NCI-H69 (cell line): ENCODE data around the gene TPPP.

ENCODE experiments used
- DNase-seq: peaks from one replicate; lab custom pipeline; 2025; lab: John Stamatoyannopoulos, UW

The TPPP gene

DNA sequence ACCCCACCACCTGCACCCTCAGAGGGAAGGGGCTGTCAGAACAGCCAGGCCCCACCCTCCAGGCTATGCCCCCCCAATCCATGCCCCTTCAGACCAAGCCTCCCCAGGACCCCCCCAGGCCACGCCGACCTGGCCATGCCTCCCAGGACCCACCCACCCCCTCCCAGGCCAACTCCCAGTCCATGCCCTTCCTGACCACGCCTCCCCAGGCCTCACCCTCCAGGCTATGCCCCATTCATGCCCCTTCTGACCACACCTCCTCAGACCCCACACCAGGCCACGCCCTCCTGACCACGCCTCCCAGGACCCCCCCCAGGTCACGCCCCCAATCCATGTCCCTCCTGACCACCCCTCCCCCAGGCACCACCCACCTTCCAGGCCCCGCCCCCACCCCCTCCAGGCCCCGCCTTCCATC, 27.6 kb downstream of the TPPP start:
- DNase-seq, result no peak

DNA sequence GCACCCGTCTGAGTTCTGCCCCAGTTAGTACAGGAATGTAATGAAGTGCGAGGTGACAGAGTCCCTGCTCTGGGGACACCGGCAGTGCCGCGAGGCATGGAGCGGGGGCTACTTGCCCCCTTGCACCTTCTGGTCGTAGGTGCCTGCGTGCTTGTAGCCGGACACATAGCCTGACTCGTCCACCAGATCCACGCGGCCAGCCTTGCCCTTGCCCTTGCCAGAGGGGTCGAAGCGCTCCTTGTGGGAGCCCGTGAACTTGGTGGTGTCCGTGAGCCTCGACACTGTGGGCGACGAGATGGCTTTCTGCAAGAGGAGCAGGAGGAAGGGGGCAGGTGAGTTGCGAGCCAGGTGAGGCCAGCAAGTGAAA, 28.2 kb downstream of the TPPP start:
- DNase-seq, result no peak

GRCh38 chr5:664343-664993, 28.7 kb downstream of the TPPP start:
- no peak for DNase-seq

DNA sequence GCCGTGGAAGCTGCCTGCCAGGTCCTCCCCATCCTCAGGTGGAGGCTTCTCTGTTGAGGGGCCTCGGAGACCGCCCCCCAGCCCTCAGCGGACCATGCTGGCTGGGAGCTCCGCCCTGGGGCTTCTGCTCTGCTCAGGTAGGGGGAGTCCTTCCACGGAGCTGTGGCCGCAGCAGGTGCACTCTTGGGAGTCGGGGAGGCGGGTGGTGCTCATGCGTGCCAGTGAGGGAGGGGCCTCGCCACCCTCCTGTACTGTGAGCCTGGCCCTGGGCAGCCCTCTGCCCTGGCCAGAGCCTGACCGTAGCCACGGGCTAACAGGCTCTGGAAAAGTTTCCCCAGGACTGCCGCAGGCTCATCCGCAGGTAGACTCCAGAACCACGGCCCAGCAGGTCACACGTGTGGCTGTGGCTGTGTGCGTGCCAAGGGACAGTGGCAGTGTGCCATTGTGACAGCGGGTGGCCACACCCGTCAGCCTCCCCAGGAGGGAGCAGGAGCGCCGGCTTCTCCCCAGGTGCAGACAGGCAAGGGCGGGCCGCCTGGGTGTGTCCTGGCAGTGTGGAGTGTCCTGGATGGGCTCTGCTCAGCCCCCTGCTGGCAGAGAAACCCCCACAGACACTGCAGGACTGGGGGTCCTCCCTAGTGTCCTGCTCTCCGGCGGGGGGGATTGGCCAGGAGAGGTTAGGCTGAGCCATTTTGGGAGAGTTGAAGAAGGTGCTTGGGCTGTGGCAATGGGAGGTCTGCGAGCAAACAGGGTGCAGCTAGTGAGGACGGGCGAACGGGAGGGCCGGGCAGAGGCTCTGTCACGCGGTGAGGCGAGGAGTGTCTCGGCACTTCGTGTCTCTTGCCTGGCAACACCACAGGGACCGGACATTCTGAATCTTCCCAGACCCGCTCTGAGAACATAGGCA, 29.5 kb downstream of the TPPP start:
- DNase-seq, result no peak

- DNase-seq, result no peak
Measured at GRCh38 chr5:662751-663435, 30.3 kb downstream of the TPPP start.

- no peak for DNase-seq
Measured at GRCh38 chr5:661891-662750, 31.0 kb downstream of the TPPP start.

- DNase-seq, result no peak
Measured at GRCh38 chr5:660491-661030, 32.6 kb downstream of the TPPP start.

GRCh38 chr5:659496-660263, 33.5 kb downstream of the TPPP start:
- no peak for DNase-seq

- DNase-seq, result no peak
Measured at GRCh38 chr5:658103-658502, 35.0 kb downstream of the TPPP start.

- DNase-seq, result no peak
Measured at GRCh38 chr5:657570-657969, 35.6 kb downstream of the TPPP start.

DNA sequence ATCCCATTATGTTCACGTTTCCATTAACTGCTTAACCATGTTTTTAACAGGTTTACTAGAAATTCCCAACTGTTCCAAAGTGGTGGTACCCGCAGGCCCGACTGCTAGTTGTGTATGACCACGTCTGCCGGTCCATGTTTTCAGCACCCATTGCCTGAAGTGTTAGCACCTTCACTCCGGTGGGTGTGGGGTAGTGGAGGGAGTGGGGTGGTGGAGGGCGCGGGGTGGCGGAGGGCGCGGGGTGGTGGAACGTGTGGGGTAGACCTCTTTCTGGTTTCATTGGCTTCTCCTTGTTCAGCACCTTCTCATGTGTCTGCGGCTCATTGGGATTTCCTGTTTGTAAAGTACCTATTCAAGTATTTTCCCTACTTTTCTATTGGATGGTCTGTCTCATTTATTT, 37.7 kb downstream of the TPPP start:
- DNase-seq, result no peak

GRCh38 chr5:654071-654778, 38.9 kb downstream of the TPPP start:
- no peak for DNase-seq

- no peak for DNase-seq
Measured at GRCh38 chr5:652773-653350, 40.3 kb downstream of the TPPP start.

- DNase-seq, result no peak
Measured at GRCh38 chr5:652023-652515, 41.1 kb downstream of the TPPP start.

DNA sequence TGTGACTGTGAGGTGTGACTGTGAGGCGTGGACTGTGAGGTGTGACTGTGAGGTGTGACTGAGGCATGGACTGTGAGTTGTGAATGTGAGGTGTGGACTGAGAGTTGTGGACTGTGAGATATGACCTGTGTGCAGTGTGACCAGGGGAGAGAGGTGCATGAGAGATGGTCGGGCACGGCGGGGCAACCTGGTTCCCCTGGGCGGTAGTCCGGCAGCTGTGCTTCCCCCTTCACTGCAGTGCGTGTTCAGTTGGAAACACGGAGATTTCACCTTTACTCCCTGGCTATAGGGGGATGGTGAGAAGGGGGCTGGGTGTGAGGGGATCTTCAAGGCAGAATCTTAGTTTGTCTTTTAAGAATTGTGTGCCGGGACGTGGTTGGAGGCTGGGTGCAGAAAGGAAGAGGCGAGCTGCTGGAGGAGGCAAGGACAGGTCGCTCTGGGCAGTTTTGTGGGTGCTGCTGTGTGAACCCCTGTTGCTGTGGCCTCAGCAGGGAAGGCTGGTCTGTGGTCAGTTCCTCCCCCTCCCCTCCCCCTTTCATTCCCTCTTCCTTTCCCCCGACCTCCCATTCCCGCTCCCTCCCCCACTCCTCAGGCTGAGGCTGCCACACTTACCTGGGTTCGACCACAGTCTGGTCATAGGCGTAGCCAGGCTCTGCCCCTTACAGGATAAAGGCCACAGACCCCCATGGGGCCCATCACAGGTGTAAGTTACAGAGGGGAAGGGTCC, 41.7 kb downstream of the TPPP start:
- no peak for DNase-seq

GRCh38 chr5:647727-648126, 45.4 kb downstream of the TPPP start:
- no peak for DNase-seq

- no peak for DNase-seq
Measured at GRCh38 chr5:647311-647710, 45.8 kb downstream of the TPPP start.

- no peak for DNase-seq
Measured at GRCh38 chr5:646396-647201, 46.6 kb downstream of the TPPP start.
